Neural crest cell (in vitro differentiated cells): Measurements from ENCODE around the gene ATP6AP2. TPM values are rescaled to one million over a fixed set of nuclear protein-coding genes. Genes with fewer than 3 reads are reported as not detected.

ENCODE experiments used
- DNase-seq: peaks from one replicate; pipeline ENCODE4 v3.0.0; 2021; ENCODE audit warnings: low read depth, mixed read lengths, low spot score
- H3K27ac Mint-ChIP-seq: one replicate; pipeline ENCODE4 v1.8.0; 2021; ENCODE audit warnings: mild to moderate bottlenecking, mixed read lengths; ENCODE audit not compliant: unreplicated experiment
- H3K27me3 Mint-ChIP-seq: 2 replicates; pipeline ENCODE4 v1.8.0; 2021; ENCODE audit warnings: low read depth, mild to moderate bottlenecking, mixed read lengths
- H3K36me3 Mint-ChIP-seq: 2 replicates; pipeline ENCODE4 v1.8.0; 2021; ENCODE audit warnings: low read depth, mild to moderate bottlenecking, mixed read lengths
- H3K4me1 Mint-ChIP-seq: 2 replicates; pipeline ENCODE4 v1.8.0; 2021; ENCODE audit warnings: mixed read lengths
- H3K4me3 Mint-ChIP-seq: one replicate; pipeline ENCODE4 v1.8.0; 2021; ENCODE audit warnings: mild to moderate bottlenecking, mixed read lengths
- H3K9me3 Mint-ChIP-seq: 2 replicates; pipeline ENCODE4 v1.8.0; 2021; ENCODE audit warnings: mixed read lengths
- total RNA-seq: library from RNA; stranded (reverse); gene quantifications from 2 replicates; pipeline ENCODE4 v1.2.1, GENCODE V29; 2021
- TF ChIP-seq, protein P1 (sequence below): fragments of 200-600 bp; sonication (generic); conservative IDR thresholded peaks from 2 replicates; pipeline ENCODE4 v1.5.0; 2021; ENCODE audit warnings: antibody characterized with exemption, mild to moderate bottlenecking

Gene ATP6AP2
- total RNA-seq, 1 donor from 2014 or later: 46.7 TPM

DNA sequence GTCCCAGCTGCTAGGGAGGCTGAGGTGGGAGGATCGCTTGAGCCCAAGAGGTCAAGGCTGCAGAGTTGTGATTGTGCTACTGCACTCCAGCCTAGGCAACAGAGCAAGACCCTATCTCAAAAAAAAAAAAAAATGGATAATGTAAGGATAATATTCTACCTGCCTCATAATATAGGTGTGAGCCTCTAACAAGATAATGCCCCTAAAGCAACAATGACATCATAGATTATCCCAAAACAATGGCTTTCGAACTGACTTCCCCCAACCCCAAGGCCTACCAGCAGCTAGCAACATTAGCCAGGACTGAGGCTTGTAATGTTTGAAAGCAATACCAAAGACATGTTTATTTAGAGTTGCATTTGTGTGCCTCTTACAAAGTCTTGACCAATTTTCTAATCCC lies 33.9 kb upstream of the ATP6AP2 start:
- H3K27ac Mint-ChIP-seq: no peak overlapping the region
- TF ChIP-seq, protein P1, sequence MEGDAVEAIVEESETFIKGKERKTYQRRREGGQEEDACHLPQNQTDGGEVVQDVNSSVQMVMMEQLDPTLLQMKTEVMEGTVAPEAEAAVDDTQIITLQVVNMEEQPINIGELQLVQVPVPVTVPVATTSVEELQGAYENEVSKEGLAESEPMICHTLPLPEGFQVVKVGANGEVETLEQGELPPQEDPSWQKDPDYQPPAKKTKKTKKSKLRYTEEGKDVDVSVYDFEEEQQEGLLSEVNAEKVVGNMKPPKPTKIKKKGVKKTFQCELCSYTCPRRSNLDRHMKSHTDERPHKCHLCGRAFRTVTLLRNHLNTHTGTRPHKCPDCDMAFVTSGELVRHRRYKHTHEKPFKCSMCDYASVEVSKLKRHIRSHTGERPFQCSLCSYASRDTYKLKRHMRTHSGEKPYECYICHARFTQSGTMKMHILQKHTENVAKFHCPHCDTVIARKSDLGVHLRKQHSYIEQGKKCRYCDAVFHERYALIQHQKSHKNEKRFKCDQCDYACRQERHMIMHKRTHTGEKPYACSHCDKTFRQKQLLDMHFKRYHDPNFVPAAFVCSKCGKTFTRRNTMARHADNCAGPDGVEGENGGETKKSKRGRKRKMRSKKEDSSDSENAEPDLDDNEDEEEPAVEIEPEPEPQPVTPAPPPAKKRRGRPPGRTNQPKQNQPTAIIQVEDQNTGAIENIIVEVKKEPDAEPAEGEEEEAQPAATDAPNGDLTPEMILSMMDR: no peak
- no peak overlapping the region for H3K4me3 Mint-ChIP-seq
- no peaks in the 10 kb centered on the region for H3K36me3 Mint-ChIP-seq
- H3K4me1 Mint-ChIP-seq: peaks cover 10% of the 10 kb centered on the region
- no peaks in the 10 kb centered on the region for H3K27me3 Mint-ChIP-seq
- no peaks in the 10 kb centered on the region for H3K9me3 Mint-ChIP-seq
- DNase-seq: no peak

DNA sequence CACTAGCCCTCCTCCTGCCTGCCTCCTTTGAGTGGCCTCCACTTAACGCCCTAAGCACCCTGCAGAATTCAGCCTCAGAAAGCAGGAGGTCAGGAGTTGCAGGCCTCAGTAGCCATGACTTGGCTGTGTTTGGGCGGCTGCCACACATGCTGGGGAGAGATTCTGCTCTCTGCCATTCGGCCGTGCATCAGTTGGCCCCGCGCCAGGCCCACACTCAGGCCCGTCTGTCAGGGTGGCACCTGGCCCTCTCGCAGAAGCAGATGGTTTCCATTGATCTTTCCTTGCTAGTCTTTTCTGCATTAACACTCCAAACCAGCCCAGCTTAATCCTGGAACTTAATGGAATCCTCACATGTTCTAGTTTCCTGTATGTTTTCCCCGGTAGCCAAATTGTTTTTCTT lies 30.7 kb upstream of the ATP6AP2 start:
- no peak for DNase-seq
- Mint-ChIP-seq H3K36me3 (no peaks in the 10 kb centered on the region), H3K4me1 (no peaks in the 10 kb centered on the region), H3K9me3 (no peaks in the 10 kb centered on the region), H3K27me3 (no peaks in the 10 kb centered on the region), H3K27ac (no peak overlapping the region), H3K4me3 (no peak overlapping the region)
- TF ChIP-seq, protein P1: no peak

DNA sequence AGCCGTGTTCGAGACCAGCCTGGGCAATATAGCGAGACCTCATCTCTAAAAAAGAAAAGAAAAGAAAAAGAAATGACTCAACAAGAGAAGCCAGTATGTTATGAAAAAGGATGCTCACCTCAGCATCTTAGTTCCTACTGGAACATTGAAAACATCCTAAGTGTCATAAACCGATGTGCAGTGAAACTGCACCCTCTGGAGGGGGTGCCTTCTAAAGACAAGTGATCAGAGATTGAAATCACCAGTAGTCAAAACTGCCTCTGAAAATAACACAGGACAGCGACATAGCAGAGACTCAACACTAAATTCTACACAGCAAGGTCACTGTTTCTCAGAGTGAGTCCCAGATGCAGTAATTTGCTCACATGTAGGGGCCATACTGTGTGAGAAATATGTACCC lies 28.0 kb upstream of the ATP6AP2 start:
- Mint-ChIP-seq H3K4me3 (no peak overlapping the region), H3K27ac (no peak overlapping the region), H3K4me1 (peaks cover 3% of the 10 kb centered on the region), H3K36me3 (no peaks in the 10 kb centered on the region), H3K9me3 (no peaks in the 10 kb centered on the region), H3K27me3 (no peaks in the 10 kb centered on the region)
- TF ChIP-seq, protein P1: peak; percentile 39
- no peak for DNase-seq

DNA sequence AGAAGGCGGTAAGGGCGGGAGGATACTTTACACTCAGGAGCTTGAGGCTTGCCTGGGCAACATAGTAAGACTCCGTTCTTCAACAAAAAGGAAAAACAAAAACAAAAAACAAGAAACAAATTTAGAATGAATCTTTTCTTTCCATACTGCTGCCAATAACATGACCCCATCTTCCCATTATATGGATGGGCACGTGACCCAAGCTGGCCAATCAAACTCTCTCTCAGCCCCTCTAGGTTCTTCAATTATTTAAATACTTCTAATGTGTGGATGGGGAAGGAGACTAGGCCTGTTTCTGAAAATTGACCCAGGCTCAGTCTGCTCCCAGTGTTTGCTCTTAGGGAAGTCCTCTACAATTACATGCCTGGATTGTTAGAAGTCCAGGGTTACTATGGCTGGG lies 22.2 kb upstream of the ATP6AP2 start:
- TF ChIP-seq, protein P1: no peak
- peaks cover 3% of the 10 kb centered on the region for H3K4me1 Mint-ChIP-seq
- H3K9me3 Mint-ChIP-seq: peaks cover 3% of the 10 kb centered on the region
- no peak overlapping the region for H3K27ac Mint-ChIP-seq
- no peak for DNase-seq
- no peaks in the 10 kb centered on the region for H3K27me3 Mint-ChIP-seq
- no peaks in the 10 kb centered on the region for H3K36me3 Mint-ChIP-seq
- H3K4me3 Mint-ChIP-seq: no peak overlapping the region

DNA sequence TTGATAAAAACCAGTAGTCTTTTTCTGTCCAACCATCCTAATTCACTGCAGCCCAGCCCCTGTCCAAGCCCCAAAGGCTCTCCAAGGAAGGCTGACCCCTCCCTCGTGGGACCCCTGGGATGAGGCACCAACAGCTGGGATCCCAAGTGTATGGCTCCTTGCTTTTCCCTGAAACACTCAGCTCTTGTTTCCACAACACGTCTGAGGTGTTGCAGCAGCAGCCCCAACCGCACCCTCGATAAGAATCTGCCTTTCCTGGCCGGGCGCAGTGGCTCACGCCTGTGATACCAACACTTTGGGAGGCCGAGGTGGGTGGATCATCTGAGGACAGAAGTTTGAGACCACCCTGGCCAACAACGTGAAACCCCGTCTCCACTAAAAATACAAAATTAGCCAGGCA lies 17.0 kb upstream of the ATP6AP2 start:
- Mint-ChIP-seq H3K4me3 (no peak overlapping the region), H3K36me3 (no peaks in the 10 kb centered on the region), H3K4me1 (no peaks in the 10 kb centered on the region), H3K27me3 (no peaks in the 10 kb centered on the region), H3K9me3 (peaks cover under 1% of the 10 kb centered on the region), H3K27ac (no peak overlapping the region)
- TF ChIP-seq, protein P1: no peak
- DNase-seq: no peak

DNA sequence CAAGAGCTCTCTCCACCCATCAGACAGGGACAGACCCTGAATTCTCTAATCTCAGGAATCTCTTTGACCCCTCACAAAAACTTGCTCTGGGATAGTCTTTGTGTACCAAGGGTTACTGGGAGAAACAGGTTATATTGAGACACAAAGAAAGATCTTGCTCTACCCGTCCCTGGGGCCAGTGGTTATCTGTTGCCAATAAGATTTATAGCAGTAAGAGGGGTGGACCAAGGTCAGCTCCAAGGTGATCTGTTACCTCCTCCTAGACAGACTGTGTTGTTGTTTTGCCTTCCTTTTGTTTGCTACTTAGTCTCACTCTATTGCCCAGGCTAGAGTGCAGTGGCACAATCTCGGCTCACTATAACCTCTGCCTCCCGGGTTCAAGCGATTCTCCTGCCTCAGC lies 16.3 kb upstream of the ATP6AP2 start:
- no peak overlapping the region for H3K27ac Mint-ChIP-seq
- H3K27me3 Mint-ChIP-seq: no peaks in the 10 kb centered on the region
- H3K9me3 Mint-ChIP-seq: no peaks in the 10 kb centered on the region
- no peak for DNase-seq
- TF ChIP-seq, protein P1: no peak
- H3K36me3 Mint-ChIP-seq: no peaks in the 10 kb centered on the region
- H3K4me3 Mint-ChIP-seq: no peak overlapping the region
- H3K4me1 Mint-ChIP-seq: no peaks in the 10 kb centered on the region
